OCI-LY7 (cell line): ENCODE data around the gene RALGAPA2. TPM values are rescaled to one million over a fixed set of nuclear protein-coding genes. Genes with fewer than 3 reads are reported as not detected.

Experiments
- BruUV-seq: library from RNA; stranded (reverse); fragments of 400-500 nt; replicated peaks from 2 replicates; lab custom pipeline; 2021; lab: Mats Ljungman, UMichigan
- CTCF ChIA-PET: fragments of 300-600 bp; sonication (Branson Sonifier 250); formaldehyde crosslinking; loops from one replicate; lab custom pipeline; 2022; ENCODE audit warnings: antibody characterized with exemption; ENCODE audit not compliant: unreplicated experiment; lab: Charles Lee
- POLR2A ChIA-PET: fragments of 300-600 bp; sonication (Branson Sonifier 250); formaldehyde crosslinking; loops from one replicate; lab custom pipeline; 2022; ENCODE audit warnings: antibody characterized with exemption; lab: Charles Lee
- DNase-seq: peaks from one replicate; pipeline ENCODE4 v3.0.0-alpha.2; 2015; ENCODE audit warnings: low spot score
- H2AFZ ChIP-seq: fragments of 200-600 bp; sonication (generic), shearing (Covaris generic); 2 replicates; pipeline ENCODE4 v1.6.1; 2014; ENCODE audit warnings: mild to moderate bottlenecking, antibody characterized with exemption, low read length, moderate library complexity
- H3K27ac ChIP-seq: fragments of 200-600 bp; sonication (generic); 2 replicates; pipeline ENCODE4 v1.5.1; 2014; ENCODE audit warnings: mixed run types, low read depth, mild to moderate bottlenecking, moderate library complexity, low read length, inconsistent platforms; ENCODE audit not compliant: poor library complexity, severe bottlenecking
- H3K36me3 ChIP-seq: fragments of 200-600 bp; sonication (generic); 2 replicates; pipeline ENCODE4 v1.6.1; 2014; ENCODE audit warnings: mild to moderate bottlenecking, antibody characterized with exemption, low read length, moderate library complexity, mixed read lengths; ENCODE audit not compliant: insufficient read depth
- H3K4me1 ChIP-seq: fragments of 200-600 bp; sonication (generic); 2 replicates; pipeline ENCODE4 v1.5.1; 2014; ENCODE audit warnings: mild to moderate bottlenecking, low read length; ENCODE audit not compliant: insufficient read depth, poor library complexity, severe bottlenecking
- H3K4me2 ChIP-seq: fragments of 200-600 bp; sonication (generic); 2 replicates; pipeline ENCODE4 v1.6.1; 2014; ENCODE audit warnings: mild to moderate bottlenecking, low read length
- H3K4me3 ChIP-seq: fragments of 200-600 bp; sonication (generic); 2 replicates; pipeline ENCODE4 v1.5.1; 2014; ENCODE audit warnings: mild to moderate bottlenecking, low read depth, low read length; ENCODE audit not compliant: poor library complexity, severe bottlenecking
- H3K79me2 ChIP-seq: fragments of 200-600 bp; sonication (generic); 2 replicates; pipeline ENCODE4 v1.6.1; 2016; ENCODE audit warnings: low read depth, mild to moderate bottlenecking, low read length, moderate library complexity, mixed read lengths; ENCODE audit not compliant: insufficient read depth
- H3K9me2 ChIP-seq: fragments of 200-600 bp; sonication (generic); 2 replicates; pipeline ENCODE4 v1.6.1; 2016; ENCODE audit warnings: mild to moderate bottlenecking, low read length, mixed read lengths; ENCODE audit not compliant: insufficient read depth
- H3K9me3 ChIP-seq: fragments of 200-600 bp; sonication (generic); 2 replicates; pipeline ENCODE4 v1.6.1; 2014; ENCODE audit warnings: mild to moderate bottlenecking, mixed run types, low read length, mixed read lengths
- H4K20me1 ChIP-seq: fragments of 200-600 bp; sonication (generic); 2 replicates; pipeline ENCODE4 v1.6.1; 2014; ENCODE audit warnings: mild to moderate bottlenecking, antibody characterized with exemption, low read length, moderate library complexity, mixed read lengths; ENCODE audit not compliant: insufficient read depth
- EZH2phosphoT487 ChIP-seq: fragments of 200-600 bp; sonication (generic); IDR thresholded peaks from 2 replicates; pipeline ENCODE4 v1.6.1; 2018; ENCODE audit warnings: low read depth, borderline replicate concordance, mild to moderate bottlenecking, mixed run types, antibody characterized with exemption, low read length, moderate library complexity, mixed read lengths
- intact Hi-C: fragments of 100-400 bp; cut with micrococcal nuclease; formaldehyde crosslinking; loops from one replicate; pipeline ENCODE4 v1.10.0; 2022; ENCODE audit not compliant: unreplicated experiment
- total RNA-seq, 2 experiments: library from RNA; depleted of rRNA in 1 of 2; stranded (reverse); fragments of >200 nt in 1 of 2; shearing (Covaris generic) in 1 of 2; gene quantifications; 2 replicates each; pipeline ENCODE4 v1.2.3, GENCODE V29; 2014 to 2022
- TF ChIP-seq, protein P1 (sequence below): fragments of 200-600 bp; sonication (generic); conservative IDR thresholded peaks from 2 replicates; pipeline ENCODE4 v1.5.1; 2014; ENCODE audit warnings: mild to moderate bottlenecking, antibody characterized with exemption, low read length, moderate library complexity, mixed read lengths

Gene RALGAPA2
- total RNA-seq, 2 experiments from 2014 or later: 9.1 to 17.8 TPM

DNA sequence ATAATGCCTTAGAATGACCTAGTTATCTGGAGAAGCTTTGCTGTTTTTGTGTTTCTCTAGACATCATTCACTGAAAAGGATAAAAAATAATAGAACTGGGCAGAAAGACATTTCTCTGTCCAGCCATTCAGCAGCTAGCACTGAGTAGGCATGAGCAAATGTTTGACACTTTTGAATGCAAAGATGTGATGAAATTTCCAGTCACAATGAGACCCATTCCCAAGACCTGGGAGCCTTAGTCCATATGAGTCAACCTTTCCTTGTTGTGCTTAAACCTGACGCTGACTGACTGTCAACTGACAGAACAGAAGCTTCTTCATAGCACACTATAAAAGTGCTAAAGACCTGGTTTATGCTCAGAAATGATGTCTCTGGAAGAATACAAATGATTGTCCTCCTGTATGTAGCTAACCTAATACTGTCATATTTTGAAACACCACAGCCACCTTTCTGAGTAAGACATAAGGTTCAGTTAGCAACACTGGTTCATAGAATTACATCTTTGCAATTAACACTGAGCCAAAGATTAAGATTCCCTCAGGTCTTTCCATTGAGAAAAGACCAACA is 17.1 kb downstream of the RALGAPA2 start:
- Histone ChIP-seq H3K4me3 (no peak overlapping the region), H3K27ac (no peak overlapping the region), H3K9me2 (no peaks in the 10 kb centered on the region), H3K4me1 (no peaks in the 10 kb centered on the region), H3K9me3 (no peaks in the 10 kb centered on the region), H4K20me1 (peaks cover 5% of the 10 kb centered on the region; the same call in 1 of the 2 replicates), H3K79me2 (no peaks in the 10 kb centered on the region), H3K36me3 (no peaks in the 10 kb centered on the region), H2AFZ (no peak overlapping the region), H3K4me2 (no peak overlapping the region)
- POLR2A ChIA-PET: no interaction called here
- intact Hi-C loops: no loop called here
- CTCF ChIA-PET: no interaction called here
- DNase-seq: no peak
- TF ChIP-seq, protein P1, sequence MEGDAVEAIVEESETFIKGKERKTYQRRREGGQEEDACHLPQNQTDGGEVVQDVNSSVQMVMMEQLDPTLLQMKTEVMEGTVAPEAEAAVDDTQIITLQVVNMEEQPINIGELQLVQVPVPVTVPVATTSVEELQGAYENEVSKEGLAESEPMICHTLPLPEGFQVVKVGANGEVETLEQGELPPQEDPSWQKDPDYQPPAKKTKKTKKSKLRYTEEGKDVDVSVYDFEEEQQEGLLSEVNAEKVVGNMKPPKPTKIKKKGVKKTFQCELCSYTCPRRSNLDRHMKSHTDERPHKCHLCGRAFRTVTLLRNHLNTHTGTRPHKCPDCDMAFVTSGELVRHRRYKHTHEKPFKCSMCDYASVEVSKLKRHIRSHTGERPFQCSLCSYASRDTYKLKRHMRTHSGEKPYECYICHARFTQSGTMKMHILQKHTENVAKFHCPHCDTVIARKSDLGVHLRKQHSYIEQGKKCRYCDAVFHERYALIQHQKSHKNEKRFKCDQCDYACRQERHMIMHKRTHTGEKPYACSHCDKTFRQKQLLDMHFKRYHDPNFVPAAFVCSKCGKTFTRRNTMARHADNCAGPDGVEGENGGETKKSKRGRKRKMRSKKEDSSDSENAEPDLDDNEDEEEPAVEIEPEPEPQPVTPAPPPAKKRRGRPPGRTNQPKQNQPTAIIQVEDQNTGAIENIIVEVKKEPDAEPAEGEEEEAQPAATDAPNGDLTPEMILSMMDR: no peak
- TF ChIP-seq EZH2phosphoT487: no peak
- no TSS peak for BruUV-seq

DNA sequence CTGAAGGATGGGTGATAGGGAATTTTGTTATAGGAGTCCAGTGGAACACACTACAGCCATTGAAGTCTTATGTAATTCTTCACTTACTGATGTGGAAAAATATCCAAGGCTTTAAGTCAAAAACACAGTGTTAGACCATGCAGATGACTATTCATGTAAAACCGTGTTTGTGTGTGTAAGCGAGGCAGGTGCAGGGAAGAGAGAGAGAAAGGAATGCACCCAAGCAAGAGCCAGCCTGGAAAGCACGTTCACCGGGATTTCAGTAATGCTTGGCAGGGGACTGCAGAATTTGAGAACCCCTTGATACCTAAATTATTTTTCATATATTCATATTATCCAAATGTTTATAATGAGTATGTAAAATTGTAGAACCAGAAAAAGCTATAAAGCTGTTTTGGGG is 17.9 kb downstream of the RALGAPA2 start:
- DNase-seq: no peak
- Histone ChIP-seq H3K9me3 (no peaks in the 10 kb centered on the region), H4K20me1 (peaks cover 10% of the 10 kb centered on the region; the same call in 1 of the 2 replicates), H3K9me2 (no peaks in the 10 kb centered on the region), H3K4me1 (no peaks in the 10 kb centered on the region), H3K79me2 (no peaks in the 10 kb centered on the region), H2AFZ (no peak overlapping the region), H3K4me2 (no peak overlapping the region), H3K4me3 (no peak overlapping the region), H3K36me3 (no peaks in the 10 kb centered on the region), H3K27ac (no peak overlapping the region)
- intact Hi-C loops: no loop called here
- POLR2A ChIA-PET: no interaction called here
- CTCF ChIA-PET: no interaction called here
- TF ChIP-seq, protein P1: no peak
- TF ChIP-seq EZH2phosphoT487: no peak
- BruUV-seq: no TSS peak

DNA sequence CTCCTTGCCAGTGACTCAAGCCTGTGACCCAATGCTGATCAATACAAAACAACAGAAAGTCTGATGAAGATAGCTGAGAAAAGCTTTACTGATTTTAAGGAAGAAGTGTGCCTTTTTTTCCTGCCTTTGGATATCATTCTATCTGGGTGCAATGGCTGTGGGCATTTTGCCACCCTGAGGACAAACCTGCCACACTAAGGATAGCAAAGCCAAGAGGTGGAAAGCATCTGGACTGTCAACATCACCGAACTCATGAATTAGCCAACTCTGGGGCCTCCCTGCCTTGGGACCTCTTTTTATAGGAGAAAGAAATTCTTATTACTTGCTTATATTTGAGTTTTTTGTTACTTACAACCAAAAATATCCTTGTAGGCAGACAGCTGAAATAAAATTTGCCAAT is 19.9 kb downstream of the RALGAPA2 start:
- H2AFZ ChIP-seq: no peak overlapping the region
- H3K27ac ChIP-seq: no peak overlapping the region
- no peak for TF ChIP-seq EZH2phosphoT487
- TF ChIP-seq, protein P1: no peak
- ChIA-PET POLR2A (no interaction called here), CTCF (no interaction called here)
- H3K9me2 ChIP-seq: no peaks in the 10 kb centered on the region
- DNase-seq: no peak
- no peak overlapping the region for H3K4me2 ChIP-seq
- peaks cover 10% of the 10 kb centered on the region; the same call in 1 of the 2 replicates for H4K20me1 ChIP-seq
- H3K4me3 ChIP-seq: no peak overlapping the region
- intact Hi-C loops: no loop called here
- H3K79me2 ChIP-seq: no peaks in the 10 kb centered on the region
- BruUV-seq: no TSS peak
- H3K9me3 ChIP-seq: no peaks in the 10 kb centered on the region
- no peaks in the 10 kb centered on the region for H3K4me1 ChIP-seq
- no peaks in the 10 kb centered on the region for H3K36me3 ChIP-seq
